ENCODE measurements around the gene COL5A1.
"Not testable (repeated sequence)": the region's sequence is repeated elsewhere in the genome, so short reads cannot be mapped to it uniquely, and the experiment has no call there.

Gene COL5A1

DNA sequence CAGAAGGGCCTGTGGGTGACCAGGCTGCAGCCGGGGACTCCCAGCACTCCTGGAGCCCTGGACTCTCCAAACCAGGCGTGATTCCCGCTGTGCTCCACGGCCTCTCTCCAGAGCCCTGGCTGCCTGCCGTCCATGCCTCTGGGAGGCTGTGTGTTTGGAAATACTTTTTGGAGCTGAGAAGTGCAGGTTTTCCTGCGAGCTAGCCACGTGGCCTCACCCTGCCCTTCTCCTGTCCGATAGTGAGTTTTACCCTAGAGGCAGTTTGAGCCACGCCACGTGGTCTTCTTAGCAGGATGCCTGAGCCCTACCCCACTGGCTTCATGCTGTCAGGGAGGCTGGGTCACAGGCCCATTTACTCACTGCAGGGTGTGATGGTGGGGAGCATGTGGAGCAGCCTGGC is 71.3 kb downstream of the COL5A1 start:
- DNase-seq, result no peak

DNA sequence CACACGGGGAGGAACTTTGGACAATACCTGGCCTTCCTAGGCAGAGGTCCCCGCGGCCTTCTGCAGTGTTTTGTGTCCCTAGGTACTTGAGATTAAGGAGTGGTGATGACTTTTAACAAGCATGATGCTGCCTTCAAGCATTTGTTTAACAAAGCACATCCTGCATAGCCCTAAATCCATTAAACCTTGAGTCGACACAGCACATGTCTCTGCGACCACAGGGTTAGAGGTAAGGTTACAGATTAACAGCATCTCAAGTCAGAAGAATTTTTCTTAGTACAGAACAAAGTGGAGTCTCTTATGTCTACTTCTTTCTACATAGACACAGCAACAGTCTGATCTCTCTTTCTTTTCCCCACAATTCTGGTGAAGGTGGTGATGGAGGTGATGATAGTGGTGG is 73.9 kb downstream of the COL5A1 start:
- DNase-seq, result not testable (repeated sequence)

DNA sequence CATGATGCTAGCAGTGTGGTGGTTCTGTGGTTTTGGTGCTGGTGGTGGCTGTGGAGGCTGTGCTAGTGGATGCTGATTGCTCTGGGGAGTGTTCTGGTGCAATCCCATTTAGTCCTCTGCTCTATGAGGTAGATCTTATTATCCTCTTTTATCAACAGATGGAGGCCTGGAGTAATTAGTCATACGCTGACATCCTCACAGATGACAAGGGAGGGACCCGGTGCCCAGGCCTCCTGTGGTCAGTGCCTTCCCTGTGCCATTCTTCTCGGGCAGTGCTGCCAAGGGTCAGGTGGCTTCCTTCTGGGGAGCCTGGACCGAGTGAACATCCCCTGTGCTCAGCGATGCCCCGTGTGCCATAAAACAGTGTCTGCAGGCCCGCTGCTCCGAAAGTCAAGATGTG is 74.5 kb downstream of the COL5A1 start:
- no peak for DNase-seq

DNA sequence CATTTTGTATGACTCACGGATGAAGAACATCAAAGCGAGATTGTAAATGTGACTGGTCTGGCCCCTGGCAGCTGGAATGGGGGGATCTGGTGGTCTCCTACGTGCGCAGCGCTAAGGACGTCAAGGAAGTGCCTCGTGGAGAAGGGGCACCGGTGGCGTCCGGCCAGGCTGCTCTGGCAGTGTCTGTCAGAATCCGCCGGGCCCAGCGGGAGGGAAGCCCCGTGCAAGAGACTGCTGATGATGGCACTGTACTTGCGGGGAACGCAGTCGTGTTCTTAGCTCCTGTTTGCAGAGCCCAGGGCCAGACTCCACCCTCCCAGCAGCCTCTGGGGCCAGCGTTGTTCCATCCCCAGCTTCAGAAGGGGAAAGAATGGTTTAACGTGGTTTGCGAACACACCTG is 75.5 kb downstream of the COL5A1 start:
- DNase-seq, result no peak

DNA sequence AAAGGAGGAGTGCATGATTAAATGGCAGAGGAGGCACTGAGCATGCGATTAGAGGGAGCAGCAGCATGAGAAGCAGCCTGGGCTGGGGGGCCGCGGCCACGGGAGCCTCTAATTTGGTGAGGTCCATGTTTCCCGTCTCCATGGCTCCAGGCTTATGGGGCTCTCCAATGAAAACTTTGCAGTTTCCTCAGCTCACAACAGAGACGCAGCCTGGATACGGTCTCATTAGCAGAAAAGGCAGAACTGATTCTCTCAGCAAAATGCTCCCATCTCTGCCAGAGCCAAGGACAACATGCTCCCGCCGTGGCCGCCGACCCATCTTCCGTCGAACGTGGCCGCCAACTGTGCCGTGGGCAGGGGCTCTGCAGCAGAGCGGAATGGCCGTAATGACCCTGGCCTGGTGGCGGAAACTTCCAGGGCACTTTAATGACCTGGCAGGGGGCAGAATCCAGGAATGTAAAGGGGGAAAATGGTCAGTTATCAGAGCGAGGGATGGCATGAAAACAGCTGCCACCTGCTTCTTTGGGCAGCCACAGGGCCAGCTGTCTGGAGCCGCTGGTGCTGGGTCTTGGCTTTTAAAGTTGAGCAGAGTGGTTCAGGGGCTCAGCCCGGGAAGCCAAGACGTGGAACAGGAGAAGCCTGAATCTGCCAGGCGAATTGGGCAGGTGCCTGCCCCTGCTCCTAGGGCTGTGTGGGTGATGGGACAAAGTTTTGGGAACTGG is 76.5 kb downstream of the COL5A1 start:
- DNase-seq, result no peak

DNA sequence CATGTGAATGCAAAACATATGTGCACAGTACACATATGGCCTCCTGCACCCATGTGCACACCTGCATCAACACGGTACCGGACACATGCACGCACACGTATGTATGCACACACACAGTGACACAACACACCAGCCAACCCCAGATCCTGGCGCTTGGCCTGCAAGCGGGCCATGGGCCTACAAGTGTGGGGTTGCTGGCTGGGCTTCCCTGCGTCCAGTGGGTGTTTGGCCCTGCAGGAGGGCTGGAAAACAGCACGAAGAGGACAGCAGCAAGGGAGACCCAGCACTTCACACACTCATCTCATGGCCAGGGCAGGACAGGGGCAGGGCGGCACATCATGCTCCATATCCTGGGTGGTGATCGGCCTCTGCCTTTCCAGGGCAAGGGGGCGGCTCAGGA is 77.7 kb downstream of the COL5A1 start:
- DNase-seq, result no peak

DNA sequence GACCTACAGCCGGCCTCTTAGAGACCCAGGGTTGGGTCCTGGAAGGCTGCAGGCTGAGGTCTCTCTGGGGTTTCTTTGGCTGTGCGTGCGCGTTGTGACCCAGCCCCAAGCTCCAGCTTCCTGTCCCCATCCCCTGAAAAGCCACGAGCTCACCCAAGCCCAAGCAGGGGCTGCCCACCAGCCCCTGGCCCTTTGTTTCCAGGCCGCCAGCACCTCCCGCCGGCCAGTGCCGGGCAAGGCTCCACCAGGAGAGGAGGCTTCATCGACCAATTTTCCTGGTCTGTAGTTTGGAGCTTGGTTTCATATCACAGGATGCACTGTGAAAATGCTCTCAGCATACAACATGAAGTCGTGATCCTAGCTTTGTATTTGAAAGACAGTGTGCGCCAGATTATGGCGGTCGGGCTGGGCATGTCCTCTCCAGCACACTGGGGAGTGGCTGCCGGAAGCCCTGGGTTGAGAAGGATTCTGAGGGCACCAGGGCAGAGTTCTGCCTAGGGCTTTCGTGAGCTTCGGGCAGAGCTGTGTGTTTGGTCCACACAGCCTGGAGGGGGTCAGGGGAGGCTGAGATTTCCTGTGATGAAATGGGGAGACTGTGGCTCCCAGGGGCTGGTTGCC is 78.6 kb downstream of the COL5A1 start:
- DNase-seq, result no peak

DNA sequence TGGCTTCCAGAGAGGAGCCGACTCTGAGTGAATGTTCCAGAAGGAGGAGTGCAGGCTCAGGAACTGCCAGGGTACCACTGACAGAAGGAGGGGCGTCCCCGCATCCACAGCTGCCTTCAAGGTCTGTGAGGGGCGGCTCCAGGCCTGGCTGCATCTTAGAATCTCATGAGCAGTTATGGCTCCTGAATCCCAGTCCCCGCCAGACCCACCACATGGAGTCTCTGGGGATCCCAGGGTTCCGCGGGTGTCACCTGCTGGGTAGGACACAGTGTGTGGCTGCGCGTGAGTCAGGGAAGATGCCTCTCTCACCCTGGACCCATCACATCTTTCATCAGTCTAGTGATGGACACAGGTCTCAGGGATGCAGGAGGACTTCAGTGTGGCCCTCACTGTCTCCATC is 79.2 kb downstream of the COL5A1 start:
- no peak for DNase-seq

DNA sequence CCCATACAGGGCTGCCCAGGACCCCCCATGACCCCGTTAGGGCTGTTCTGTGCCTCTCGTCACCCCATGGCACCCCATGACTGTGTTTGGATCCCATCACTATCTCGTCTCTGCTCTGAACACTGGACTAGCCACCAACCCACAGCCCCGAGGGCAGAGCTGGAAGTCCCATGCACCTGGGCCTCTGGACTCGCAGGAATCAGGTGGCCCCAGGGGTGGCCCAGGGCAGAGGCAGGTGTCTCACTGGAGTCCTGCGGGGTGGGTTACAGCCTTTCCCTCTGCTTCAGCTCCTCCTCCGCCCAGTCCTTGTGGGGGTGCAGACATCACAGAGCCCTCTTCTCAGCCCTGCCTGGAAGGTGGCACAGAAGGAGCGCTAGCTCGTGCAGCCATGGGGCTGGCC is 79.7 kb downstream of the COL5A1 start:
- no peak for DNase-seq

DNA sequence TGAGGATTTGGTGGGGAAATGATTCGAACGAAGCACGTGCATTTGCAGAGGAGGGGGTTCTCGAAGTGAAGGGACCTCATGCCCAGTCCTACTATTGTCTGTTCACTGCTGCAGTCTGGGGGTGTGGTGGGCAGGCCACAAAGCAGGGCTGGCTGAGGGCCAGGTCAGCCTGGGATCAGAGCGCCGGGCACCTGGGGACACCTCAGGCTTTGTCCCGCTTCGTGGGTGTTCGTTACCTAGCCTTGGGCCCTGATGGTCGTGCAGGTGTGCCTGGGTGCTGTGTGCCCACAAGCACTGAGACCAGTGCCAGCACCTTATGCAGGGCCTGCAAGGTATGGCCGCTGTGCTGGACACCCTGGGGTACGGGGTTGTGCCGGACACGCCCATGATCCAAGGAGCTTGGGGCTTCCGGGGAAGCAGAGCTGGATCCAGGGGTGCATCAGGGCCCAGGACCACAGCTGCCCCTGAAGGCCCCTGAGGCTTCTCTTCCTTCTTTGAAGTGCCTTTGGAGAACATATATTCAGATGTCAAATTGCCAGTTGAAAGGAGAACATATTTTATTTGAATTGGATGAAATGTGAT is 80.6 kb downstream of the COL5A1 start:
- no peak for DNase-seq

DNA sequence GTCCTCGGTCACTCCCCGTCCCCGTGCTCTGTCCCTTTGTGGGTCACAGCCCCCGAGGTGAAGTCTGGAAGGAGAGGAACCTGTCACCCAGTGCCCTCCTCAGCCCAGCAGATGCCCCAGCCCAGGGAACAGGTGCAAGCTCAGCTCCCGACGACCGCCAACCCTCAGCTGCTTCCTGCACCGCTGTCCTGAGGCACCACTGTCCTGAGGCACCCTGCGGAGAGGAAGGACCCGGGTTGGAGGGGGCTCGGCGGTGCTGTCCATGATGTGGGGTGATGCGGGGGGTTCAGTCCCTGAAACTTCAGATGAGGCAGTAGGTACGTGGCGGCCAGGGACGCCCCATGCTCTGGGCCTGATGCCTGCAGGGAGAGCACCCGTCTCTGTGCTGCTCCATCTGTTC is 81.4 kb downstream of the COL5A1 start:
- no peak for DNase-seq

DNA sequence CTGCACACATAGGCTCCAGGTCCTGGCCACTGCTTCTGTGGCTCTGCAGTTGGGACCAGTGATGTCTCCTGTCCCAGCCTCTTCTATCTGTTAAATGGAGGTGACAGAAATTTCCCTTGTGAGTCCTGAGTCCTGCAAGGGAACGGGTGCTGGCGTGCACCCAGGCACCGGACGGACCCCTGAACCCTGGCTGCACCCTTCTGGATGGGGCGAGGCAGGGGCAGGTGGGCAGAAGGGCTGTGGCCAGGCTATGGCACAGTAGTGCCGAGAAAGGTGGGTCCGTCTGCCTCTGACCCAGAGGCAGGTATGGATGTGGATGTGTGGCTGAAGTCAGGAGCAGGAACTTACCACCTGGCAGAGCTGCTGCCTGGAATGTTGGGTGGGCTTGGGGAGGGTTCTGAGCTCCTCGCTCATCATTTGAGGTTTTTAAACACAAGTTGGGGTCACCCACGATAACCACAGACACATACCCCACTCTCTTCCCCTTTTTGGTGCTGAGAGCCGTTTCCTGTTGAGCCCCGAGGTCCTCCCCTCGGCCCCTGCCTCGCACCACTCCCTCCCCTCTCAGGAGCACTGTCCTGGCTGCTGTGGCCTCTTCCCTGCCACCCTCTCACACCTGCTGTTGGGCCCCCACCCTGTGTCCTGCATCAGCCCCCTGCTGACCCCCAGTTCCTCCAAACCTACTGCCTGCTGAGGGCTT is 82.0 kb downstream of the COL5A1 start:
- no peak for DNase-seq

DNA sequence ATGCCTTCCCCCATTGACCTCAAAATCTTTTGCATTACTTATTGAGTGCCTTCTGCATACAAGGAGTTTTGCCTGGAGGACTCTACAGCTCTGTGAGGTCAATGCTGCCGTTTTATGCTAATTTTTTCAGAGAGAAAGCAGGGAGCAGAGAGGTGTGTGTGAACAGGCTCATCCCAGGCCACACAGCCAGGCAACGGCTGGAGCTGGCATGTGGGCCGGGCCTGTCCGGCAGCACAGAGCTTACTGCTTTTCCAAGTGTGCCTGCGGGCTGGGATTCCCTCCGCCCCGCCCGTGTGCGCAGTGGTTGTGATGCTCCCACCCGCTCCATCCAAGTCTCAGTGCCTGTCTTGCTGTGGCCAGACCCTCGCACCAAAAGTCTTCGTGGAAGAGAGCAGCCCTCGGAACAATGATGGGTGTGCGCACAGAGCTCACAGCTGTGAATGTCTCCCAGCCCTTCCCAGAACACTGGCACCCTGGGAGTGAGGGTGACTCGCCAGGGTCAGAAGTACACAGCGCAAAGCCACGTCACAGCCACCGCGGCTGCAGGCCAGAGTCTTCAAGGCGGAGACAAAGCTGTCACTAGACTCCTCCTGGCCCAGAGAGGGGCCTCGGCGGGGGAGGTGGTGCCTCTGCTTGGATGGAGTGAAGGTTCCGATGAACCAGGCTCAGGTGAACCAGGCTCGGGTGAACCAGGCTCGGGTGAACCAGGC is 82.8 kb downstream of the COL5A1 start:
- DNase-seq, result no peak

DNA sequence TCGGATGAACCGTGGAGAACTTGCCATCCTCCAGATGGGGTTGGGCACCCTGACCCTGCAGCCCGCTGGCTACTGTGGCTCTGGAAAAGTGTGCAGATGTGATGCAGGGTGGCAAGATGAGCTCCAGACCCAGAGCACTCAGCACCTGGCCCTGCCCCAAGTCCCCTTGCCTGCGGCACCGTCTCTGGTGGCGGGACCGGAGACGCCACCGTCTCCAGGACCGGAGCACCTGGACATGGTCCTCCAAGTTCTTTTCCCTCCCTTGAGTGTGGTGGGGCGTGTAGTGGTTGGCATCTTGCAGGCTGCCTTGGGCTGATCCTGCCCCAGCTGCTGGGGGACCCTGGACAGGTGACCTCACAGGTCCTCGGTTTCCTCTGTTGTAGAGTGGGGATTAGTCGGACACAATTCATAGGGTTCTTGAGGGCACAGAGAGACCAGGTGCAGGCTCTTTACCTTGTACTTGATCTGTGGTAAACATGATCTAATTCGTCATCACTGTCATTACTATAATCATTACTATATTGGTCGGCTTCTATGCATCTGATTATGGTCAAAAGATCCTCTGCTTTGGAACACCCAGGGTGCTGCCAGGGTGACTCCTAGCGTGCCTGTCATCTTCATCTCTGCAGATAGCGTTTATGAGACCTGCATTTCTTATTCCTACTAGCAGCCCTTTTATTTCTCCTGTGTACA is 83.5 kb downstream of the COL5A1 start:
- DNase-seq, result no peak

DNA sequence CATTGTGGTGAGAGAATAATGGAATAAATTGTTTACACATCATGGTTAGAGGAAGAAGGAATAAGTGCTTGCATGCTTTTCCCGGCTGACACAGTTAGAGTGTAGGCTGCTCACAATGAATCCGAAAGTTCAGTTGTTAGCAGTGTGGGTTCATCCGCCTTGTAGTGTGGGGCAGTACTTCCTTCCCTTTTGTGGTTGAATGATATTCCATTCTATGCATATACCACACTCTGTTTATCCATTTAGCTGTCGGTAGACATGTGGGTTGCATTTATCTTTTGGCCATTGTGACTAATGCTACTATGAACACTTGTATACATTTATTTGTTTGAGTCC is 84.0 kb downstream of the COL5A1 start:
- no peak for DNase-seq

DNA sequence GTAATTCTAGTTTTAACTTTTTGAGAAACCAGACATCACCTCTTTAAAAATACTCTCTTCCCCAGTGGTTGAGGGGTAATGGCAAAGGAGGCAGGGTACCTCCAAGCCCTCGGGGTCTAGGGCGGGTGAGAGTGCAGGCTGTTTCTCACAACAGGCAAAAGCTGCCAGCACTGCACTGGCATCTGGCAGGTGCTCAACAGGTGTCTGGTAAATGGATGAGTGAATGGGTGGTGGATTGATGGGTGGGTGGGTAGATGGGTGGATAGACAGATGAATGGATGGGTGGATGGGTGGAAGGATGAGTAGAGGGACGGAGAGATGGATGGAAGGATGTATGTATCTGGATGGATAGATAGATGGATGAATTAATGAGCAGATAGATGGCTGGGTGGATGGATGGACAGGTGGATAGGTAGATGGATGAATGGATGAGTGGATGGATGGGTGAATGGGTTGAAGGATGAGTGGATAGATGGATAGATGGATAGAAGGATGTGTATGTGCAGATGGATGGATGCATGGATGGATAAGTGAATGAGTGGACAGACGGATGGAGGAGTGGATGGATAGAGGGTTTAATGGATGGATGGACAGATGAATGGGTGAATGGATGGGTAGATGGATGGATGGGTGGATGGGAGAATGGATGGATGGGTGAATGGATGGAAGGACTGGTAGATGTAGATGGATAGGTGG is 84.6 kb downstream of the COL5A1 start:
- no peak for DNase-seq

DNA sequence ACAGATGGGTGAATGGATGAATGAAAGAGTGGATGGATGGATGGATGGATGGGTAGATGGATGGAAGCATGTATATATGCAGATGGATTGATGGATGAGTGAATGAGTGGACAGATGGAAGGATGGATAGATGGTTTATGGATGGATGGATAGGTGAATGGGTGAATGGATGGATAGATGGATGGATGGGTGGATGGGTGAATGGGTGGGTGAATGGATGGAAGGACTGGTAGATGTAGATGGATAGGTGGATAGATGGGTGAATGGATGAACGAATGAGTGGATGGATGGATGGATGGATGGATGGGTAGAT is 85.1 kb downstream of the COL5A1 start:
- no peak for DNase-seq

DNA sequence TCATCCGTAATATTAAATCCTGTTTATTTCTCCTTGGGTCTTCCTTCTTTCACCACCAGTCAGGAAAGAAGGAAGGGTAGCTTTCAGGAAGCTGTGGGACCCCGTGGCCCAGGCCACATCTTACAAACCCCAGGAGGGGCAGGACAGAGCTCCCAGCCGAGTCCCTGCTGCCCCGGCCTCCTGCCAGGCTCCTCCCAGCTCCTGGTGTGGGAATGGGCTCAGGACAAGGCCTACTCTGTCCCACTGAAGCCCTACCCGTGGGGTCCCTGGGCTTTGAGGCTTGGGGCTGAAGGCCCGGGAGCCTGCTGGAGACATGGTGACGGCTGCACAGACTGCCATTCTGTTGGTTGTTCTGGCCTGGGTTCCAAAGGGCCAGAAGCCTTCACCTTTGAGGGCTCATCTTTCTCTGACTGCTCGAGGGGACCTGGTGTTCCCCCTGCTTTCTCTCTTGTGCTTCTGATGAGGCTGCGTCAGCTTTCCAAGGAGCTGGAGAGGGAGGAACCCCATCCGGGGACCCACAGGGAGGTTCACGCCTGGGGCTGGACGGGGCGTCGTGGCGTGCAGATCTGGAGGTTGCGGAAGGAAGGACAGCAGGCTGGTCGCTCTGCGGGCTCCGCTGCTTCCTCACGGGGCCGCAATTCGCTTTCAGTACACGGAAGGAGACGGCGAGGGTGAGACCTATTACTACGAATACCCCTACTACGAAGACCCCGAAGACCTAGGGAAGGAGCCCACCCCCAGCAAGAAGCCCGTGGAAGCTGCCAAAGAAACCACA is 86.6 kb downstream of the COL5A1 start:
- no peak for DNase-seq

DNA sequence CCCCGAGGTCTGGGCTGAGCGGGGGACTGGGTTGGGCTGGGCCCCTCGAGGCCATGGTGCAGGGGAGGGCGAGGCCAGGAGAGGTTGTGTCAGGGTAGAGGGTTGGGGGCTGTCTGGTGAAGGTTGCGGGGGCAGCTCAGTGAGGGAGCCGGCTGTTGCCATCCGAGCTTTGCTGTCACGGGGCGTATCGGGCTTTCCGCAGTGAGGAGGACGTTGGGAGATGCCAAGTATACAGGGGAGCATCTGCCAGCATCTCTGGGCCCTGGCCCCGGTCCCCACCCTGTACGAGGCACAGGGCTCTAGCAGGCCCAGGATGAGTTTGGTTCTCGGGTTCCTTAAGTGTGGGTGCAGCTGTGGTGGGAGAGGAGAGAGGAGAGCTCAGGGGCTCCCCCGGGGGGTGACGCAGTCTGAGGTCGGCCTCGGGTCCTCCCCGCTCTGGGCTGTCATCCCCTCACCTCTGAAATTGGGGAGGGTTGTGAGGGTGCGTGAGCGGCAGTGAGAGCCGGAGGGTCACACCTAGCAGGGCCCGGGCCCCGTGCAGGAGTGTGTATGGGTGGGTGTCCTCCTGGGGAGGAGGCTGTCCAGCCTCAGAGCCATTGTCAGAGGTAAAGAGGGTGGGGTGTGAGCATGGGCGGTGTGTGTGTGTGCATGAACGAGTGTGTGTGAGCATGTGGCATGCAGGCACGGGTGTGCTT is 87.3 kb downstream of the COL5A1 start:
- DNase-seq, result no peak

DNA sequence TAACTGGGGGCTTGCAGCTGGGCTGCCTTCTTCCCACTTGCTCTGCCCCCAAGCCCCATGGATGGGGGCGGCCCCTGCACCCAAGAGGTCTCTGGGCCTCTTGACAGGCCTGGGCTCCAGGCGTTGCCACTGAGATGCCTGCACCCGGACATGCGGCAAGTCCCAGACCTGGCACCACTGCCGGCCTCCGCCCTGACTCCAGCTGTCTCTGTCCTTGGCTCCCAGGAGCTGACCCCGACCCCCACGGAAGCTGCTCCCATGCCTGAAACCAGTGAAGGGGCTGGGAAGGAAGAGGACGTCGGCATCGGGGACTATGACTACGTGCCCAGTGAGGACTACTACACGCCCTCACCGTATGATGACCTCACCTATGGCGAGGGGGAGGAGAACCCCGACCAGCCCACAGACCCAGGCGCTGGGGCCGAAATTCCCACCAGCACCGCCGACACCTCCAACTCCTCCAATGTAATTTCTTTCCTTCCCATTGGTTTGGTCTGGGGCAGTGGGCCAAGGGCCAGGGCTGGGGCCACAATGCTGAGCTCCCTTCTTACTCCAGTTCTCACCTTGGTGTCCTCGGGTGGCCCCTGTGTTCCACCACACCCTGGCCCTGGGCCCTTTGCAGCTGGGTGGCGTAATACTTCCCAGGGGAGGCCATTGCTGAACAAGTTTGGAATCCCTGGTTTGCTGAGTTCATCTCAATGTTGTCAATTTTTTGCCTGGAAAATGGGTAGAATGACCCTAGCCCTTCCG is 88.6 kb downstream of the COL5A1 start:
- no peak for DNase-seq

Measured in NCI-H2081 (cell line).